Stromal cell of bone marrow (primary cell): ENCODE data around the gene SLIT1.

ENCODE experiments used
- DNase-seq: peaks from one replicate; pipeline ENCODE4 v3.0.0-alpha.2; 2012; ENCODE audit warnings: low read depth

Gene SLIT1

GRCh38 chr10:97022616-97023015 is 163.1 kb downstream of the SLIT1 start:
- no peak for DNase-seq

GRCh38 chr10:97020452-97021400 is 165.0 kb downstream of the SLIT1 start:
- DNase-seq = no peak

DNA sequence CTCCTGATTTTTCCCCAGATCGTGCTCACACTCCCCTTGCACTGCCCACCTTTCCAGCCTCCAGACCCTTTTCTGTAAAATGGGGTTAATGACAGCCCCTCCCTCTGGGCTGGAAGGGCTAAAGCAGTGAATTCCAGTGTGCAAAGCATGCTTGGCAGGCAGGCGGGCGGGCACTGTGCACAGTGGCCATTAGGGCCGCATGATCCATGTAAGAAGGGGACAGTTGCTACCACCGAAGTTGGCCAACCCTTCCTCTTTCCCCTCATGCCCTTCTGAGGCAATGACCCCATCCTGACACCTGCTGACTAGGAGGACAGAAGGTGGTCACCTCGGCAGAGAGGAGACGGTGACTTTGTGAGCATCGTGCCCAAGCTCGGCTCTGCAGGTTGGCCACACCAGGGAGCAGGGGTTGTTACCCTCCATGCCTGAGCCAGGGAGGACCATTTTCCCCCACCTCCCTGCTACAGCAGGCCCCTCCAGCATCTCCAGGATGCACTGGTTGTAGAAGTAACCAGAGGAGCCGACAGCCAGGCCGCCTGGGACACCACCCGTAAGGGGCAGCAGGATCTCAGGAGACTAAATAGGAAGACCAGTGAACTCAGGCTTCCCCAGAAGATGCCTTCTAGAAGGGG is 166.4 kb downstream of the SLIT1 start:
- DNase-seq = no peak

- no peak for DNase-seq
Measured at GRCh38 chr10:97018251-97019212, 167.2 kb downstream of the SLIT1 start.

GRCh38 chr10:97017474-97017903 is 168.3 kb downstream of the SLIT1 start:
- no peak for DNase-seq

DNA sequence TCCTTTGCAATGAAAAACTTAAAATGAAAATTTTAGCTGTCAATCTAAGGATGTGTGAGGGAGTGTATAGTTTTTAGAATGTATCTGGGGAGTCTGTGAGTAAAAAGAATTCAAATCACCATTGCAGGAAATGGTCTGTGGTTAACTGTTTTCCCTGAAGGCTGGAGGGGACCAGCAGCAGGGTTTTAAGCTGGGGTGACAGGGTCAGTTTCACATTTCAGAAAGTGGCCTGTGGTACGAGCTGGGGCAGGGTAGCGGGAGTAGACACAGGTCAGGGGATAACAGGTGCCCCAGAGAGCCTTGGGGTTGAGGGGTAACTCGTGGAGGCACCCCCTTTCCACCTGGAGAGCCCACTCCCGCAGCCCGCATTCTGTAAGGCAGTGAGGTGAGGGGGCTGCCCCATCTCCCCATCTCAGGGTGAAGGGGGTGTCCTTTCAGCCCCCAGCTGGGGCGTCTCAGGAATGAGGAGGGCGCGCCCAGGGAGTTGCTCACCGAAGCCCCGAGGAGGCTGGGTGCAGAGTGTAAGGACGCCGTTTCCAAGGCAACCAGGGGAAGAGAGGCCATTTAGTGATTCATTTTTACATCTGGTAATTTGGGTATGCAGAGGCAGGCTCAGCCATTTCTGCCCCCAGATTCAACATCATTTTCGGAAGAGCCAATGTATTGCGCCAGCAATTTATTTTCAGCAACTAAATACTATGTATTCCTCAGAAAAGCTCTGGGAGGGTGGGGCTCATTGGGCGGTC is 168.9 kb downstream of the SLIT1 start:
- no peak for DNase-seq

DNA sequence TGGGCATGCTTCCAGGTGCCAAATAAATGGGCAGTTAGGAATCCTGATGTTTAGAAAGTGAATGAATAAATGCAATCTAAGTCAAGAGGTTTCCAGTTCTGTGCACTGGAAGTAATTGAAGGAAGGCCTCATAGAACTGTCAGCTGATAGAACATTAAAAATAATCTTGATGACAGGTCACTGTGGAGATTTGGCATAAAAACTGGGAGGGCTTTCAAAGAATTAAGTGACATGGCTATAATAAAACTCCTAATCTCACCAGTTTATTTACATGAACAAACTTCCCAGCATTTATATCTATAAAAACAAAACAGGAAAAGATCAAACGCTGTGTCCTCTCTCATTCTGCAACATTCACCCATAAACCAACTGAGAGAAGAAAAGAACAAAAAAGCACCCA is 170.5 kb downstream of the SLIT1 start:
- DNase-seq = no peak

DNA sequence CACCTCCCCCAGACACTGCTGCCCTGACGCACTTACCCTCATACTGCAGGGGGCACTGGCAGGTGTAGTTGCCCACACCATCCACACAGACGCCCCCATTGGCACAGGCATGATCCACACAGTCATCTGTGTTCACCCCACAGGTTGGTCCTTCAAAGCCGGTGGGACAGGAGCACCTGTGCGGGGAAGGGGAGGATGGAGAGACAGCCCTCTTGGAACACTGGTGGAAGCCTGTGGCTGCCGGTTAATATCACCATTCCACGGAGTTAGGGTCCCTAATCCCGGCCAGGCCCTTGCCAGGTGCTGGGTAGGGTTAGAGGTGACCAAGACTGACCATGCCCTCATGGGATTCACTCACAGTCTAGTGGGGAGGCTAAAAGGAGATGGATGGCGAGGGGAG is 171.8 kb downstream of the SLIT1 start:
- DNase-seq = no peak

DNA sequence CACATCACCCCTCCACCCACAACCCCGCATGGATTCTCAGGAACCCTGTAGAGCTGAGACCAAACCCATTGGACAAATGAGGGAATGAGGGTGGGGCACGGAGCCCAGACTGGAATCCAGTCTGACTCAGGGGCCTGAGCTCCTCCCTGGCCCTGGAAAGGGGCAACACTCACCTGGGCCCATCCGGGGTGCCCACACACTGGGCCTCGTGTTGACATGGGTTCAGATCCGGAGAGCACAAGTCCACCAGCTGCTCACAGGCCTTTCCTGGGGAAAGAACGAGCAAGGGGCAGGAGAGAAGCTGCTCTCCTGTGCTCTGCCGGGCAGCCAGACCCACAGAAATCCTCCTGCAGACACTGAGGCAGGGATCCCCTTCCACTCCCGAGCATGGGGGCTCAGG is 172.2 kb downstream of the SLIT1 start:
- no peak for DNase-seq

GRCh38 chr10:97012470-97012869 is 173.3 kb downstream of the SLIT1 start:
- DNase-seq = no peak

DNA sequence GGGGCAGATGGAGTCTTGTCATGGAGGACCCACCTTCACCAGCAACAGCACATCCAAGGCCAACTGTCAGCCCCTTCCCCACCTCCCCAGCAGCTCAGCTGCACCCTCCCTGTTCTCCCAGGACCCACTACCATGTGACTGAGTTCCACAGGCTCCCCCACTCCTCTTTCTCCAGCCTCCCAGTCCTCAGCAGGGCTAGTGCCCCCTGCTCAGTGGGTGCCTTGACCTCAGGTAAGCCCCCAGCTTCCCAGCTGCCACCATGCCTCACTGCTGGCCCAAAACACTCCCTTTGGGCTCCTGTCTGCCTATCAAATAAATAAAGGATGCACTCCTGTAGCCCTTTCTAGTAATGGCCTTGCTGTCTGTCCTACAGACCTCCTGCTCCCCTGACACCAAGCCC is 174.4 kb downstream of the SLIT1 start:
- no peak for DNase-seq

GRCh38 chr10:97010695-97011206 is 175.0 kb downstream of the SLIT1 start:
- no peak for DNase-seq

DNA sequence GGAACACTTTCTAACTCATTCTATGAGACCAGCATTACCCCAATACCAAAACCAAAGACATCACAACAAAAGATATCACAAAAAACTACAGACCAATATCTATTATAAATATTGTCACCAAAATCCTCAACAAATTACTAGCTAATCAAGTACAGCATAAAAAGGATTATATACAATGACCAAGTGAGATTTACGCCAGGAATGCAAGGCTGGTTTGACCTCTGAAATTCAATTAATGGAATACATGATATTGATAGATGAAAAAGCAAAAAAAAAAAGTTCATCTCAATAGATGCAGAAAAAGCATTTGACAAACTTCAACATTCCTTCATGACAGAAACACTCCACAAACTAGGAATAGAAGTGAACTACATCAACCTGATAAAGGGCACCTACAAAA is 178.3 kb downstream of the SLIT1 start:
- DNase-seq = no peak

DNA sequence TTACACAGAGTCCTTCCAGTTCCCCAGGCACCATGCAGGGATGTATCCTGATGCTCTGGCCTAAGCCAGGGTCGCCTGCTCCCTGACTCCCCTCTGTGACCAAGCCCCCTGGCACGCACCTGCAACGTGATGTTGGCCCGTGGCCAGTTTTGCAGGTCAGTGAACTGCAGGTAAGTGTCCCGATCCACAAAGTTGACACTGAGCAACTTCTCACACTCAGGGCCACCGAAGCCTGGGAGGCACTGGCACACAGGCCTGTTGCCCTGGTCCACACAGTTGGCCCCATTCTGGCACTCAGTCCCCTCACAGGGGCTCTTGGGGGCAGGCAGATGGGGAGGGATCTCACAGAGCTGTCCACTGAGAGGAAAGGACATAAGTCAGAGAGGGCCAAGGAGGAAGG is 179.4 kb downstream of the SLIT1 start:
- DNase-seq = no peak

GRCh38 chr10:97005349-97005748 is 180.4 kb downstream of the SLIT1 start:
- DNase-seq = no peak

DNA sequence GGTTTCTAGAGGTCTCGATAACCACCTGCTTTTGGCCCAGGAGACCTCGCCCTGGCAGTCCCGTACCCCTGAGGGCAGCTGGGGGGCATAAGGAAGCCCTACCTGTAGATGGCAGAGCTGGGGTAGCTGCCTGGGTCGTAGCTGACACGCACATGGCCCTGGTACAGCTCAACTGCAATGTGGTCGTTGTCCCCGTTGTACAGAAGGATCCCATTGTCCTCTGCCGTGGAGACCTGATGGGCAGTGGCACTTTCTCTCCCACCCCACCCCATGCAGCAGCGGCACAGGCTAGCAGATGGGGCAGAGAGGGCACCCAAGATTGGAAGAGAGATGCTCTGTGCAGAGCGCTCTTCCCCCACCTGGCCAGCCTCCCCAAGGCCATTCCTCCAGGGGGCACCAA is 181.2 kb downstream of the SLIT1 start:
- DNase-seq = no peak

- no peak for DNase-seq
Measured at GRCh38 chr10:97003804-97004201, 182.0 kb downstream of the SLIT1 start.

DNA sequence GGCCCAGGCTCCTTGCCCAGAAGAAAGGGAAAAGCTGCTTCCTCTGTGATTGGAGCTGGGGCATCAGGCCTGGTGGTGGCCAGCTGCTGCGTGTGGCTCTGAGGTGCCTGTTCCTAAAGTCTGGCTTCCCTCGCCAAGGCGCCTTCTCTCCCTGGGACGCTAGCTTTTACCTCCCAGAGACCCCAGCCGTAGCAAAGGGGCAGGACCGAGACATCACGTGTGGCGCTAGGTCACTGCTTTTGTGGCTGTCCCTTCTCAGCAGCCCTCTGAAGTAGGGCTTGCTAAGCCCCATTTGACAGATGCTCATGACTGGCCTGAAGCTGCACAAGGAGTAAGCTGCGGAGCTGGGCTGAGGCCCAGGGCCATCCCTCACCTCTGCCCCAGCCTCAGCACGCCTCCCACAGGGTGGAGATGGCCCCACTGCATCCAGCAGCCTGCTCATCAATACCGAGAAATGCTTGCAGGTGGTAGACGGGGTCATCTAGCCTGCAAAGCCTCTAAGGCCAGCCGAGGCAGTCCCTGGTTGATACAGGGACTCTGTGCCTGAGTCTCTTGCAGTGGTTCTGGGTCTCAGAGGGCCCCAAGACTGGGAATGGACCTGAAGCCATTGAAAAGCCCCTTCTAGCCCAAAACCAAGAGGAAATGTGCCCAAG is 182.5 kb downstream of the SLIT1 start:
- DNase-seq = no peak

GRCh38 chr10:97002670-97003069 is 183.1 kb downstream of the SLIT1 start:
- no peak for DNase-seq

DNA sequence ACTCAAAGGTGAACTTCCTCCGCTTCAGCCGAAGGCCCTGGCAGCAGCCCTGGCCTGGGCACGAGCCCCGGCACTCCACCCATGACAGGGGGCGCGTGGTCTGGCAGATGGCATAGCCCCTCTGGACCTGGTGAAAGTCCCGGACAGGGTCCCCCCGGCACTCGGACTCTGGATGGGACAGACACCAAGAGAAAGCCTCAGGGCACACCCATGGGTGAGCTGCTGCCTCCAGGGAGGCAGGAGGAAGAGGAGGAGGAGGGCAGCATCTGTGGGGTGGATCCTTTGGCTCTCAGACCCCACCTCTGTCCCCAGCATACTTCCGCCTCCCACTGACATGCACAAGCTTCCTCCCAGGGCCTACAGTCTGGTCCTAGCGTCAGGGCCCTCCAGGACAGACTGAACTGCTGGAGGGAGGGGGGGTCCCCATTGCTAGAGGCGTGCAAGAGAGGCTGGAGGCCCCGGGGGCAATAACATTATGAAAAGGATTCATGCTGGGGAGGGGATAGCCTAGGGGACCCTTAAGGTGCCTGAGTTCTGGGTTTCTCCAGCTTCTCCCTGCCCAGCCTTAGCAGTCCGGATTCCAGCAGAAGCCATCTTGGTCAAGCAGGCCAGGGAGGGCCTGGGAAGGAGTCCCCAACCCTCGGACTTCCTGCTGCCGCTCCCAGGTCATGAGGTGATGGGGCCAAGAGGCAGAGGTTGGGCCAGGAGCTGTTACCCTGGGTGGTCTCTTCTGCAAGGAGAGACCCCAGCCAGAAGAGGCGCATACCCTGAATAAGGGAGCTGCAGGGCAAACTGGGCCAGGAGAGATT is 184.4 kb downstream of the SLIT1 start:
- no peak for DNase-seq
